Measurements from ENCODE around the gene SNAPC5. TPM values are rescaled to one million over a fixed set of nuclear protein-coding genes. Genes with fewer than 3 reads are reported as not detected.

Gene SNAPC5
- total and polyA plus RNA-seq, 2 of the 4 experiments (the other 2 are of a cell fraction) = 25.9 to 26.3 TPM

- Histone ChIP-seq H4K91ac (ENCODE audit: insufficient read depth, low read depth, low read length) (no peak overlapping the region), H3K14ac (replicated peaks; ENCODE audit: low read depth, low read length) (no peak overlapping the region), H3K9me1 (ENCODE audit: insufficient read depth, low read length) (peaks cover 18% of the 10 kb centered on the region), H3K23ac (ENCODE audit: low read depth, low read length) (no peak overlapping the region), H3K4ac (ENCODE audit: low read depth, low read length) (no peak overlapping the region), H2BK20ac (ENCODE audit: low read depth, low read length) (no peak overlapping the region), H2AK9ac (replicated peaks; ENCODE audit: low read depth, low read length, poor library complexity) (no peak overlapping the region), H3K9ac (ENCODE audit: low read depth, low read length) (no peak overlapping the region), H2BK15ac (ENCODE audit: low read depth, low read length) (no peak overlapping the region), H3K4me3 (ENCODE audit: insufficient read depth, low read depth, low read length) (no peak overlapping the region), H2AFZ (replicated peaks; ENCODE audit: low read length, poor library complexity) (no peak overlapping the region), H3K18ac (ENCODE audit: low read depth, low read length) (no peak overlapping the region), H3K27ac (ENCODE audit: insufficient read depth, low read length) (no peak overlapping the region), H2BK5ac (ENCODE audit: low read depth, low read length, poor library complexity, severe bottlenecking) (no peak overlapping the region), H3K4me2 (ENCODE audit: low read depth, low read length) (no peak overlapping the region), H3K27me3 (ENCODE audit: control insufficient read depth, insufficient read depth, low read length) (no peaks in the 10 kb centered on the region), H3K79me1 (ENCODE audit: low read depth in 1 of 2, low read length in 2 of 2) (peaks cover 41 to 43% of the 10 kb centered on the region in 2 experiments), H2AK5ac (ENCODE audit: low read depth, low read length) (no peak overlapping the region), H3K36me3 (ENCODE audit: control insufficient read depth, insufficient read depth, low read length) (peaks cover 36% of the 10 kb centered on the region), H3K56ac (ENCODE audit: extremely low read depth, insufficient read depth, low read length) (no peak overlapping the region), H3K9me3 (ENCODE audit: control insufficient read depth, insufficient read depth, low read length) (no peaks in the 10 kb centered on the region), H2BK120ac (ENCODE audit: low read depth, low read length) (no peak overlapping the region), H4K20me1 (ENCODE audit: insufficient read depth, low read length) (peaks cover 6% of the 10 kb centered on the region), H4K5ac (ENCODE audit: low read depth, low read length) (no peak overlapping the region), H3K4me1 (ENCODE audit: control insufficient read depth, insufficient read depth, low read length) (peaks cover 5% of the 10 kb centered on the region; the same call in 1 of the 2 replicates), H4K8ac (ENCODE audit: low read depth in 2 of 2, low read length in 2 of 2) (no peak overlapping the region)
- ATAC-seq (ENCODE audit: low read depth) = peak; percentile 14; the same call in 1 of the 2 replicates
- POLR2A ChIA-PET (ENCODE audit: unreplicated experiment) = no interaction called here
- in situ Hi-C loops (cut with MboI; ENCODE audit: low sequenced_read_pairs) = loop anchor here (25.0 kb wide), 1 partner anchor 571 kb away; no protein-coding TSS in a partner anchor
- dilution Hi-C loops (cut with HindIII; ENCODE audit: low sequenced_read_pairs, unreplicated experiment) = no loop called here
- 100% methylated on average over 2 of the region's 3 CpGs; no CpG with 5 or more reads in 1 of the 2 experiments for WGBS, 2 experiments (ENCODE audit: extremely low coverage in 2 of 2, insufficient read length in 1 of 2)
- BruUV-seq (replicated peaks) = no TSS peak
- peak; percentile 52 for DNase-seq
- peak; percentile 55 for TF ChIP-seq CEBPB (IDR thresholded peaks at IDR 0.05; ENCODE audit: low read depth, low read length)
- TF ChIP-seq MXI1 (IDR thresholded peaks at IDR 0.05; ENCODE audit: borderline replicate concordance, low read depth, low read length) = no peak
- intact Hi-C loops (cut with micrococcal nuclease) = no loop called here
- CTCF ChIA-PET = no interaction called here
Measured at GRCh38 chr15:66483131-66483566, 14.4 kb downstream of the SNAPC5 start.

Measured in IMR-90 (cell line).